ENCODE data around the gene SIM1.
"Not testable (repeated sequence)": the region's sequence is repeated elsewhere in the genome, so short reads cannot be mapped to it uniquely, and the experiment has no call there.

SIM1 gene

DNA sequence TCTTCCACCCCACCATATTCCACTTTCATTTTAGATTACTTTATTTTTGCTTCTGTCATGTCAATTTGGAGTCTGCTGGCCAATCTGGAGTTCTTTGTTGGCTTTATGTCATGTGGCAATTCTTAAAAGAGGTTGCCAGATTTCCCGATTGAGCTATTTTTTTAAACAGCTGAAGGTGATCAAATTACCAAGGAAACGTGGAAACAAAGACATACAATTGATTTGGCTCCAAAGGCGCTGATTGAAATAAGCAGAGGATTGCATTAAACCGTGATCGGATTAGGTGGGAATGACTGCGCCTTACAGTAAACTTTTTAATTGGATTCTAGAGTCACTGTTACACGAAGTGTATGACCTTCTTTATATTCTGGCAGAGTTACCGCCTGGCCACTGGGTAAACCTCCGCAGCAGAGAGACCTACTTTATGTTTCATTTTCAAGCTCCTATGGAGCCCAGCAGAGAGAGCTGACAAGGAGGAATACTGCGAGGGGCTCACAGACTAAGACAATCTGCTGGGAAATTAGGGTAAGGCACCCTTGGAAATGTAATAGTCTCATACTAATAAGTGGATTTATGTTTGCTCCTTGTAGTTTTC is 37.9 kb downstream of the SIM1 start:
- DNase-seq (ENCODE audit: low read depth) = no peak

DNA sequence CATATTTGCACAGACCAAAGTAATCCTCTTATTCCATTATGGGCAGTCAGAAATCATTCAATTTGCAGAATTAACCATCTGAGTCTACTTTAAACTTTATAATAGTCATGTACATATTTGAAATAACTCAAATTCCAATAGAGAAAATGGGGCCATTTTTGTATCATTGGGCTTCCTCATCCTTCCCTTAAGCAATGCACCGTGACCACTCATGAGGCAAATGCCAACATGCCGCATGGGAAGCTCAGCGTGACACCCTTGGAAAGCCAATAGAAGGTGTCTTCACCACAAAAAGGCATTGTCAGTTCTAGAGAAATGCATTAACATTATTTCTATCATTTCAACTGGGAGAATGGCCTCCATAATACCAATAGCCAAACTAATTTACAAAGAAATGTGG is 38.5 kb downstream of the SIM1 start:
- DNase-seq (ENCODE audit: low read depth) = no peak

DNA sequence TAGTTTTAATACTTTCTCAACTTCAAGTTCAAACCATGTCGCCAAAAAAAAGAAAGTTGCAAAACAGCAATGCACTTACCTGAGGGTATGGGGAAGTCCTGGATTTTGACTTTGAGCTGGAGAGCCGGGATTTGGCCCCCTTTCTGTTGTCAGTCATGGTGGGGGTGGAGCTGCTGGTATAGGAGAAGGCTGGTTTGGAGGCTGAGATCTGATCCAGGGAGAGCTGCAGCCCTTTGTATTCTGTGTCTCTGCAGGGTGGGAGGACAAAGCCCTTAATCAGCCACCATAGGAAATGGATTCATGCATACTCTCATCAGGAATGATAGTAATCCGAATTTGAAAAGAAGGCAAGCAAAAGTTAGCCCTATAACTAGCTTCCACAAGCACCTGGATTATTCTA is 44.0 kb downstream of the SIM1 start:
- DNase-seq (ENCODE audit: low read depth) = no peak

DNA sequence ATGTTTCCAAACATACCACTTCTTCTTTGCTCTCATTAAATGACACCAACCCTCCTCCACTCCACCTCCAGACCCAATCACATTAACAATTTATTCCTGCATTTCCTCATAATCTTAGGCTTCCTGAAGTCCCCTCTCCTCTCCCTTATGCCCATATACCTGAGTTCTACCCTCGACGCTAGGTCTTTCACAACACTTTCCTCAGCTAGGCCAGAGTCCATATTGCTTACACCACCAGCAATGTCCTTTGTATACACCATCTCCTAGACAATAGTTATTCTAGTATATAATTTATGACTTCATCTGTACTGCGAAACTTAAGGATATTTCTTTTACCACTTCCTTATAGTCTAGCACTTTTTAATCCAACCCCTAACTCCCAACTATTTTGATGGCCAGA is 47.7 kb downstream of the SIM1 start:
- no peak for DNase-seq (ENCODE audit: low read depth)

DNA sequence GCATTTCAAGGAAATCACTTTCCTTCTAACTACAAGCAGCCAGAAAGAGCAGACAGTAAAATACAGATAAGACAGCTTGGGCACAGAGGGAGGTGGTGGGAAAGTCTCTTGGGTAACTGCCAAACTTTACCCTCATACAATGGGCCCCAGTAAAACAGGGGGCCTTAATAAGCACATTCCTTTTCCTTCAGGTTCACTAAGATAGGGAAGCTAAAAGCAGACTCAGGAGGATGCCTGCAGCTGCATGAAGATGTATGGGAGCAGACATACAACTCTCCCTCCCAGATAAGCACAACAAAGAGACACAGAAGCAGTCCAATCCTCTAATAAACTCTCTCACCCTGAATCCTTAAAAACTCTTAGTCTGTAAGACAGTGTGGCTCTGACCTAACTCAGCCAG is 49.0 kb downstream of the SIM1 start:
- no peak for DNase-seq (ENCODE audit: low read depth)

DNA sequence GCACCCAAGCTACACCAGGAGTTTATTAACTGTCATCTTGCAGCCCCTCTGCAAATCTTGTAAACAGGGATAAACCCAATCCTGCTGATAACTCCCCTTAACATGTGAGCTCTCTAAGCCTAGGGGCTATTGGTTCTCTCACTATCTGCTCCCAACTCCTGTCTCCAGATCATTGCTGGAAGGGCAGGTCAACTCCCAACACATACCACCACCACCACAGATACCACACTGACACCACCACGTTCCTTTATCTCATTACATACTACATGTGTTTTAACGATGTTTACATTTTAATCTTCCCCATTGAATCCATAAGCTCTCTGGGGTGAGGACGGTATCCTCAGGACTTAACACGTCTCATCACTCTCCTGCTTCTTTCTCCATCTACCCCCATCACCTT is 51.8 kb downstream of the SIM1 start:
- DNase-seq (ENCODE audit: low read depth) = no peak

DNA sequence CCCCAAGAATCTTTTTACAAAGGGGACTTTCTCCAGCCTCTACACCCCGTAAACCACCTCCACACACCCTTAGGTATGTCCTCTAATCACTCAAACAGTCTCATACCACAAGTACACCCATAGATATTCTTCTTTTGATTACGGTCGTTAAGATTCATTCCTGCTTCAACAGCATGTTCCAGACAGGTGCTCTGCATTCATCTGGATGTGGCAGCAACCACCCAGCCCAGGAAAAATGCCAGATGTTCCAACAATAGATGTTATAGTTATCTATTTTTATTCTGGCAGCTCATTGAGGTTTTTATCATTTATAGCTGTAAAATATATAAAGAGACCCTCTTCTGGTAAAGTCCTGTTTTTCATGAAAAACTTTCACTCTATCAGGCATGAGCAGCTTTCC is 60.7 kb downstream of the SIM1 start:
- DNase-seq (ENCODE audit: low read depth) = no peak

DNA sequence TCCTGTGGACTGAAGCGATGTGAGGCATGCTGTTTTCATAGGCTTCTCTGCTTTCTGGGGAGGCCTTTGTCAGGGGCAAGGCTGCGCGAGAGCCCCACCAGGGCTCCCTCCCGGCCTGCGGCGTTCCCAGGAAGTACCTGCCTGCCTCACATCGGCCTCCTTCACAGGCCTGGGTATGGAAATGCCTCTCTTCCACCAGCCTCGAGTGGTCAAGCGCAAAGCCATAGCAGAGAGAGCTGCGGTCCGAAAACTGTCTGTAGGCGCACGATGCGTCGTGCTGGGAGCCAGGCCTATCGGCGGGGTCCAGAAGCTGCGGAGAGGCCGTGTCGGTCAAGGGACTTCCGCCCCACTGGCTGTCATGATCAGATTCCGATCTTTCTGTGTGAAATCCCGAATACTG is 71.2 kb downstream of the SIM1 start:
- DNase-seq (ENCODE audit: low read depth) = no peak

DNA sequence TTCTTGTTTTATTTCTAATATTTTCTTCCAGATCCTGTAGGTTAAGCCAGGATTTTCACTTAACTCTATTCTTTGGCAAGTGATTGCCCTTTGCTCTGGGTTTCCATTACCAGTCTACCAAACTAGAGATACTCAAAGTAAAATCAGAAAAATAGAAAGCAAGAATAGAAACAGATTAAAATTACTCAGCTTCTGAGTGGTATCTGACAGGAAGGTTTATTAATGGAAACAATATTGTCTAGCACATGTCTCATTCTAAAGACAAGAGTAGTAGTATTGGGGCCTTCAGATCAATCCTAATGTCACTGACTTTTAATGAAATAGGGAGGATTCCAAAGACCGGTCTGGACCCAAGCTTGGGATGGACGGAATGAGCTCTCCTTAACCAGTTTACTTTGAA is 72.3 kb downstream of the SIM1 start:
- DNase-seq (ENCODE audit: low read depth) = no peak

DNA sequence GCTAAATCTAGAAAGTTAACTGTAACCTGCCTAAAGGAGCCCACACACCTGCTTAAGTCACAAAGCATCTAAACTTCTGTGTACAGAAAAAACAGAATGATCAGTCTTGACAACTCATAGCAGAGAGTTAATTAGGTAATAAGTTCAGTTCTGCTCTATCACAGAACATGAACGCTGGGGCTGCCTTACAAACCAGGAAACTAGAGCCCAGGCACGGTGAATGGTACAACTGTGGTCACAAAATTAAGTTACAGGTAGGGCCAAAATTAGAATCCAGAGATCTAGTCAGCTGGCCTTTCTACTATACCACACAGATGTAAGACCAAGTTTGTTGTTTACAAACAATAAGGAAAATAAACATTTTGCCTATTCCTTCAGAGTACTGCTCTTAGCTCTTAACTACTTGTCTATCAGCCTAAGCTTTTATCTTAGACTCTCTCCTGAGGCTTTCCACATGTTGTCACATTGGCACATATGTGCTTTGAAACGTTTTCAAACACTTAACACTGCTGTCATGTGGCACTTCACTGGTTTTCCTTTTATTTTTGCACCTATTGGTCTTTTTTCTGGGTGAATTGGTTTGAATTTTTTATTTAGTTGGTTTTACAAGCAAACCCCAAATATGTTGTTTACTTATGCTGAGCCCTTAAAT is 75.7 kb downstream of the SIM1 start:
- no peak for DNase-seq (ENCODE audit: low read depth)

DNA sequence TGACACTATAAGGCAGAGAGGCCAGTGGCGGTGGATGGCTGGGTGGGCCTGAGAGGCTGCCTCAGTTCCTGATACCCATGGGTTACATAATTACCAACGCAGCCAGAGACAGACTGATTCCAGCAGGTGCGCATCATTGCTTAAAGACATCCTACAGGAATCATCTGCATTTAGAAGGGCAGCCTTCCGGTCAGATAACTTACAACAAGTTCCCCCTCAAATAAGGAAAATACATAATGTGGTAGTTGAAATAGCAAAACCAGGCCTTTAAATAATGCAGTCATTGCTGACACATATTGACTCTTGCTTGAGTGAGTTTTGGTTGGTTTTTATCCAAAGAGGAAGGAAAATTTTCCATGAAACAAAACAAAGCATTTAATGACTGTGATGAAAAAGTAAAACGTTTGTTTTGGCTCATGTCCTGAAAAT is 81.9 kb downstream of the SIM1 start:
- DNase-seq (ENCODE audit: low read depth) = no peak

DNA sequence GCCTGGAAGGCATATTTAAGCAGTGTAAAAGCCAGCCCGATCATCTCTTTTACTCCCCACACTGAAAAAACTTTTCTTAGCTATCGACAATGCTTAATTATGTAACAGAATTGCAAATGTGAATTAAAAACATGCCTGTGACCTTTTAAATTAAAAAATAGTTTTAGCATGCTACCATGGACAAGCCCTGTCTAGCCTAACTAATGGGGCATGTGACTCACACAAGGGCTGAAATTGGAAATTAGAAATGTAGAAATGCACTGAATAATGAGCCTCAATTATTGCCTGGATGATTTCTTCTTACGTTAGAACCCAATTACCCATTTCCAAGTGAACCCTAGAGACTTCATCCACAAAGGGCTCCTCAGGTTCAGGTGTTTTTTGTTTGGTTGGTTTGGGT is 82.7 kb downstream of the SIM1 start:
- DNase-seq (ENCODE audit: low read depth) = no peak

DNA sequence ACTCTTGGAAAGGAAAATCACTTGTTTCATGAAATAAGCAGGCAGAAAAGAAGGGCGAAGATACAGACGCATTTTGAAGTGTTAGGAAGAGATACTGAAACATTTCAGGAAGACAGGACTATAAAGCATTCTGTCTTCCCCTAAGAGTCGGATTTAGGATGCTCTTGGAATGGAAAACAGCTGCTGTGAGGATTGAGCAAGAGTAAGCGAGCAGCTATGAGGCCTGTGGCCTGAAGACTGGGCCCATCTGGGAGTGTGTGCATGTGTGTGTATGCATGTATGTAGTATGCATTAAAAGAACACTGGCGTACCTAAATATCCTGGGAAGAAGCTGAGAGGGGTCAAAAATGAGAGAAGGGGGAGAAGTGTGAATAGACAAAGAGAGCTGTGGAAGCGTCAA is 83.6 kb downstream of the SIM1 start:
- DNase-seq (ENCODE audit: low read depth) = no peak

DNA sequence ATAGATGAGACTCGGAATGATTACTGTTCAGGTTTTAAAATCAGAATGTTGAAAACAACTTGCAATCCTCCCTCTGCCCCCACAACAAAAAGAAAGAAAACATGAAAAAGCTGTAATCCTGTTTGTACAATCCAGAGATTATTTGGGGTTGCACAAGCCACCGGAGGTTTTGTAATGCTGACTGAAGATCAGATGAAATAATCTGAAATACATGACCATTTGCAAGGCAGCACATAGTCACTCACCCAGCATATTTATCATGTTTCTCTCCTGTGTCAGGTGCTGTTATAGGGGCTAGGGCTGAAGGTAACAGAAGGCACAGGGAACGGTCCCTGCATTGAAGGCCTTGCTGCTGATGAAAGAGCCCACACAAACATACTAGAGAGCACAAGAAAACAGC is 85.3 kb downstream of the SIM1 start:
- no peak for DNase-seq (ENCODE audit: low read depth)

DNA sequence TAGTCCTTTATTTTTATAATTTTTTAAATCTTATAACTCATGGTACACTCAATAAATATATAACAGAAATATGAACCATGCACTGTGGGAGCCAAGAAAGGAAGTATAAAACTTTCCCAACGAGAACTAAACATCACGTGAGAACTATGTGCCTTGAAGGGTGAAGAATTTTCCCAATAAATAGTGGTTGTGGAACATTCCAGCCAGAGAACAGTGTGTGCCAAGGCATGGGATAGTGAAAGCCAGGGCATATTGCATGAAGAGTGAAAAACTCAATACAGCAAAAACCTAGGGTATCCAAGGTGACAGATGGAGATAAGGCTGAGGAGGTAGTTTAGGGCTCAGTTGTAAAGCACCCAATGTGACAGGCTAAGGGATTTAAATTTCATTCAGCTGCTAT is 86.1 kb downstream of the SIM1 start:
- DNase-seq (ENCODE audit: low read depth) = no peak

DNA sequence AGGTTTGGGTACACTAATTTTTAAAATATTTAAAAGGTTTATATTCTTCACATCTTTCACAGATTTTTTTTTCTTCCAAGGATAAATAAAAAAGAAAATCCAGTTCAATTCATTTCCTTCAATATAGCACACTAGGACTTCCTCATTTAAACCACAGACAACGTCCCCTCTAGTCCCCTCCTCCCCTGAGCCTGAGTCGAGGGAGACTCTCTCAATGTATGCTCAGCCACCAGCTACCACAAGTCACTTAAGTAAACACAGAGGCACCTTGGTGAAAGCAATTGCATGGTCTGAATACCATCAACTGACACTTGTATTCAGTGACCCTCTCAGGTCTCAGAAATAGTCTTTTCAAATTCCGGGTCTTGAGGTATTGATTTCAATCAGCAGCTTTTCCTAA is 88.6 kb downstream of the SIM1 start:
- DNase-seq (ENCODE audit: low read depth) = no peak

DNA sequence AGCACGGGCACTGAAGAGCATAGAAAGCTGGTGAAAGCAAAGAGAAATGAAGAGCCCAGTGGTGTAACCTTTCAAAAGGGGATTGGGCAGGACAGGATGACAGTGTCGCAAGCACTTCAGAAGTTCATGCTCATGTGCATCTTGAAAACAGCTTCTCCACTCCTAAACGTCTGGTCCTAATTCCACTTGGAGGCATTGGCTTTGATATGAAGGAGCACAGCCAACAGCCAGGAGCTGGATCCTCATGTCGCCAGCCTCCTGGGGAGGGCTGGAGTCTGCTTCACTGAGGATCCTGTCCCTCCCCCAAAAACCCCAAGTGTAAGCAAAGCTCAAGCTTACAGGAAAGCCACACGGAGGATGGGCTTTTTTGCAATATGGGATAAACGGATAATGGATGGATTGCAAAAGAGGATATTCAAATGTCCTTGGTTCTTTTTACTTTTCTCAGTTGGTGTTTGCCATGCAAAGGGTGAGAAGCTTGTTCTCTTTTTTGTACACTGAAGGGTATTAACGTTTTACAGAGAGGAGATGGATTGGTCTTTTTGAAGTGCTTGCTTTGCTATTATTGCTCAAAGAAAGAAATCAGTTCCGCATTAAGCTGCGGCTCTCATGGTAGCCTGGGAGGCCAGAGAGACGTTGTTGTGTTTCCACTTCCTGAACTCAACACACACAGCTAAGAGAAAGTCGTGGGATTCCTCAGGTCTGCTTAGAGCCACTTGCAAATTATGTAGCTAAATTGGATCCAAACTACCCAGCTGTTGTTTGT is 92.2 kb downstream of the SIM1 start:
- DNase-seq (ENCODE audit: low read depth) = no peak

DNA sequence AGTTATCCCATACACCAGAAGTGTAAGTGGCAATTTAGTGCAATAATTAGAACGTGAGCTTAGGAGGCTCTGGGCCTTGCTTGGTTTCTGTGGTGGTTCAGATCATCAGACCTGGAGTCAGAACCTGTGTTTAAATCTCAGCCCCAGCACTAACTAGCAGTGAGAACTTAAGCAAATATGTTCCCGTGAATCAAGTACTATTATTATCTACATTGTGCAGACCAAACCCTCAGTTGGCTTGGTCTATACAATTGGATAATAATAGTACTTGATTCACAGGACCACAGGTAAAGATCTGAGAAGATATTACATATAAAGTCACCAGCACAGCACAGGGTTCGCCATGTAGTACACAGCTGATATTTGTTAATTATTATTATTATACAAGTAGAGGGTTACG is 93.1 kb downstream of the SIM1 start:
- no peak for DNase-seq (ENCODE audit: low read depth)

DNA sequence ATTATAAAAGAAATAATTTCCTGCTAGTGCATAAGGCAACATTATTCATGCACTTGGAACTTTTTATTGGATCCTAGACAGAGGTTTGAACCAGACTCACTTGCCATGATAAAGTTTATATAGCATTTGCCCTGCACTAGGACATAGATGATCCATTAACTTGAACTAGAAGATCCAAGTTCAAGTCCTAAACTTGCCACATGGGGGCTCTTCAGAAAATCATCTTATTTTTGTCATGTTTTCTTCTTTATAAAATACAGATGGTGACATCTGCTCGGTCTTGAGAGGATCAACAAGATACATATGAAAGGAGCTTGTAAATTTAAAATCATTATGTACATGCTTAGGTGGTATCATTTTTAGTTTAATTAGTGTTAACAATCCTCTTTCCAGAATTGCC is 94.5 kb downstream of the SIM1 start:
- DNase-seq (ENCODE audit: low read depth) = no peak

DNA sequence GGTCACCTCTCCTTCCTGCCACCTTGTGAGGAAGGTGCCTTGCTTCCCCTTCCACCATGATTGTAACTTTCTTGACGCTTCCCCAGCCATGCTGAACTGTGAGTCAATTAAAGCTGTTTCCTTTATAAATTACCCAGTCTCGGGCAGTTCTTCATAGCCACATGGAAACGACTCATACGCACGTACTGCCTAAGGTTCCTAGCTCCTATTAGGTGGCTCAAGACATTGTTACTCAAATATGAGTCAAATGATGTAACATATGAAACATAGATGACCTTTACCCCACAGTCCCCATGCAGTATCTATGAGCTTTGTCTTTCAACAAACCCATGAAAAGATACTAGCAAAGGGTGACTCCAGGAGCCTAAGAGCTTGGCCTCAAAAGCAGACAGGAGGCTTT is 98.3 kb downstream of the SIM1 start:
- DNase-seq (ENCODE audit: low read depth) = no peak

DNA sequence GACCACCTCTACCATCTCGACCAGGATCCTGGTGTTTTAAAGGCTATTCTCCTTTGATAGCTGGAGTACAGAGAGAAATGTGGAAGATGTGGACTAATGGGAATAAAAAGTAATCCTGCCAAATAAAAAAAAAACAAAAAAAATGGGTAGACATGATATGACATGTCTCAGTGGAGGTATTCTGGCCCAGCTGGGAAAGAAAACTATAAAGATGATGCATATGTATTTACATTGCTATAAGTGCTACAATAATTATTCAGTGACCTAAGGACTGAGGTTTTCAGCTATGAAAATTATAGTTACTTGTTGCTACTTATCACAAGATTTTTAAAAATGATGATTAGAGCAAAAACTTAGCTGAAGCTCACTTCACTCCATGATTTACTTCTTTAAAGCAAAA is 101.1 kb downstream of the SIM1 start:
- no peak for DNase-seq (ENCODE audit: low read depth)

DNA sequence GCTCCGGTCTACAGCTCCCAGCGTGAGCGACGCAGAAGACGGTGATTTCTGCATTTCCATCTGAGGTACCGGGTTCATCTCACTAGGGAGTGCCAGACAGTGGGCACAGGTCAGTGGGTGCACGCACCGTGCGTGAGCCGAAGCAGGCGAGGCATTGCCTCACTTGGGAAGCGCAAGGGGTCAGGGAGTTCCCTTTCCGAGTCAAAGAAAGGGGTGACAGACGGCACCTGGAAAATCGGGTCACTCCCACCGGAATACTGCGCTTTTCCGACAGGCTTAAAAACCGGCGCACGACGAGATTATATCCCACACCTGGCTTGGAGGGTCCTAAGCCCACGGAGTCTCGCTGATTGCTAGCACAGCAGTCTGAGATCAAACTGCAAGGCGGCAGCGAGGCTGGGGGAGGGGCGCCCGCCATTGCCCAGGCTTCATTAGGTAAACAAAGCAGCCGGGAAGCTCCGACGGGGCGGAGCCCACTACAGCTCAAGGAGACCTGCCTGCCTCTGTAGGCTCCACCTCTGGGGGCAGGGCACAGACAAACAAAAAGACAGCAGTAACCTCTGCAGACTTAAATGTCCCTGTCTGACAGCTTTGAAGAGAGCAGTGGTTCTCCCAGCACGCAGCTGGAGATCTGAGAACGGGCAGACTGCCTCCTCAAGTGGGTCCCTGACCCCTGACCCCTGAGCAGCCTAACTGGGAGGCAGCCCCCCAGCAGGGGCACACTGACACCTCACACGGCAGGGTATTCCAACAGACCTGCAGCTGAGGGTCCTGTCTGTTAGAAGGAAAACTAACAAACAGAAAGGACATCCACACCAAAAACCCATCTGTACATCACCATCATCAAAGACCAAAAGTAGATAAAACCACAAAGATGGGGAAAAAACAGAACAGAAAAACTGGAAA is 109.7 kb downstream of the SIM1 start:
- DNase-seq (ENCODE audit: low read depth) = not testable (repeated sequence)

All from activated T-cell treated with anti-CD3 and anti-CD28 coated beads for 1 hour (primary cell).